ENCODE results near the gene CSNK1G3.

DNA sequence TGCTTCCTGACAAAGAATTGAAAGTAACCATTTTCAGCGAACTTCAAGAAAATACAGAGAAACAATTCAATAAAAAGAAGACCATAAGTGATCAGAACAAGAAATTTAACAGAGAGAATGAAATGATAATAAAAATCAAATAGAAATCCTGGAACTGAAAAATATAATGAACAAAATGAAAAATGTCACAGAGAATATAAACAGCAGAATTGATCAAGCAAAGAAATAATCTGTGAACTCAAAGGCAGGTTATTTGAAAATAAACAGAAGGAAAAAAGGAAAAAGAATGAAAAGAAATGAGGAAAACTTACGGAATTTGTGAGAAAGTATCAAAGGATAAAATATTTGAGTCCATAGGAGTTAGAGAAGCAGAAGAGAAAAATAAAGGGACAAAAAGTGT, 114.1 kb downstream of the CSNK1G3 start:
- no peak for TF ChIP-seq ZBTB33 (IDR thresholded peaks at IDR 0.05; ENCODE audit: extremely low read depth, insufficient replicate concordance, low read length)
- TF ChIP-seq EZH2 (IDR thresholded peaks at IDR 0.05): no peak
- no peak for TF ChIP-seq POLR2AphosphoS5 (IDR thresholded peaks at IDR 0.05; ENCODE audit: low read depth, low read length)
- no peak for TF ChIP-seq SIN3A (IDR thresholded peaks at IDR 0.05; ENCODE audit: low read depth)
- no peak for TF ChIP-seq CTCF (IDR thresholded peaks at IDR 0.05 in 2 of 3, conservative IDR thresholded peaks at IDR 0.05 in 1 of 3; ENCODE audit: borderline replicate concordance in 1 of 3, insufficient read depth in 1 of 3, low read depth in 2 of 3, low read length in 2 of 3)
- TF ChIP-seq RAD21 (IDR thresholded peaks at IDR 0.05; ENCODE audit: low read depth): no peak
- TF ChIP-seq JUND (IDR thresholded peaks at IDR 0.05): no peak
- TF ChIP-seq SP1 (IDR thresholded peaks at IDR 0.05; ENCODE audit: low read depth): no peak
- no peak for TF ChIP-seq POLR2A (IDR thresholded peaks at IDR 0.05; ENCODE audit: borderline replicate concordance, extremely low read depth, insufficient read depth, insufficient read length)
- no peak for TF ChIP-seq CEBPB (IDR thresholded peaks at IDR 0.05; ENCODE audit: low read depth)
- no peak for TF ChIP-seq ZNF274 (IDR thresholded peaks at IDR 0.05; ENCODE audit: low read depth, low read length)
- no peak for TF ChIP-seq EGR1 (IDR thresholded peaks at IDR 0.05; ENCODE audit: low read depth)
- no peak for TF ChIP-seq FOSL1 (IDR thresholded peaks at IDR 0.05; ENCODE audit: low read depth)
- no peak for TF ChIP-seq MAX (IDR thresholded peaks at IDR 0.05)

All from HCT116 (cell line).